Type B pancreatic cell (in vitro differentiated cells): ENCODE results near the gene UBE2E3. TPM values are rescaled to one million over a fixed set of nuclear protein-coding genes. Genes with fewer than 3 reads are reported as not detected.

Source experiments
- DNase-seq: peaks from one replicate; pipeline ENCODE4 v3.0.0; 2021; ENCODE audit warnings: mixed read lengths; ENCODE audit not compliant: unreplicated experiment; ENCODE audit errors: extremely low spot score
- H3K27ac Mint-ChIP-seq: 2 replicates; pipeline ENCODE4 v1.8.0; 2021; ENCODE audit warnings: mild to moderate bottlenecking, mixed read lengths
- H3K27me3 Mint-ChIP-seq: 2 replicates; pipeline ENCODE4 v1.8.0; 2021; ENCODE audit warnings: mixed read lengths
- H3K36me3 Mint-ChIP-seq: 2 replicates; pipeline ENCODE4 v1.8.0; 2021; ENCODE audit warnings: mixed read lengths
- H3K4me1 Mint-ChIP-seq: one replicate; pipeline ENCODE4 v1.8.0; 2021; ENCODE audit warnings: mixed read lengths; ENCODE audit not compliant: unreplicated experiment
- H3K4me3 Mint-ChIP-seq: 2 replicates; pipeline ENCODE4 v1.8.0; 2021; ENCODE audit warnings: mild to moderate bottlenecking, mixed read lengths
- H3K9me3 Mint-ChIP-seq: 2 replicates; pipeline ENCODE4 v1.8.0; 2021; ENCODE audit warnings: mixed read lengths
- CTCF ChIP-seq: fragments of 200-600 bp; sonication (generic); conservative IDR thresholded peaks from 2 replicates; pipeline ENCODE4 v1.5.0; 2021; ENCODE audit warnings: antibody characterized with exemption, mild to moderate bottlenecking
- total RNA-seq: library from RNA; stranded (reverse); gene quantifications from 2 replicates; pipeline ENCODE4 v1.2.1, GENCODE V29; 2021; ENCODE audit warnings: low replicate concordance

UBE2E3 gene
- total RNA-seq, 1 donor from 2014 or later = 105 TPM

- Mint-ChIP-seq H3K27ac (no peak overlapping the region), H3K9me3 (no peaks in the 10 kb centered on the region), H3K4me1 (no peaks in the 10 kb centered on the region), H3K36me3 (no peaks in the 10 kb centered on the region), H3K4me3 (no peak overlapping the region), H3K27me3 (peaks cover 3% of the 10 kb centered on the region)
- no peak for TF ChIP-seq CTCF
- DNase-seq = no peak
Measured at GRCh38 chr2:180966378-180966777, 14.0 kb upstream of the UBE2E3 start.

- DNase-seq = no peak
- H3K9me3 Mint-ChIP-seq = no peaks in the 10 kb centered on the region
- H3K4me3 Mint-ChIP-seq = no peak overlapping the region
- no peaks in the 10 kb centered on the region for H3K36me3 Mint-ChIP-seq
- H3K27ac Mint-ChIP-seq = no peak overlapping the region
- no peak for TF ChIP-seq CTCF
- no peaks in the 10 kb centered on the region for H3K4me1 Mint-ChIP-seq
- H3K27me3 Mint-ChIP-seq = peaks cover 3% of the 10 kb centered on the region
Measured at GRCh38 chr2:180969124-180969523, 11.3 kb upstream of the UBE2E3 start.

- no peaks in the 10 kb centered on the region for H3K4me1 Mint-ChIP-seq
- no peaks in the 10 kb centered on the region for H3K9me3 Mint-ChIP-seq
- no peak overlapping the region for H3K27ac Mint-ChIP-seq
- TF ChIP-seq CTCF = no peak
- no peaks in the 10 kb centered on the region for H3K36me3 Mint-ChIP-seq
- H3K4me3 Mint-ChIP-seq = no peak overlapping the region
- no peak for DNase-seq
- H3K27me3 Mint-ChIP-seq = peaks cover 3% of the 10 kb centered on the region
Measured at GRCh38 chr2:180970016-180970415, 10.4 kb upstream of the UBE2E3 start.

- no peaks in the 10 kb centered on the region for H3K4me1 Mint-ChIP-seq
- no peaks in the 10 kb centered on the region for H3K9me3 Mint-ChIP-seq
- H3K4me3 Mint-ChIP-seq = no peak overlapping the region
- H3K27me3 Mint-ChIP-seq = no peaks in the 10 kb centered on the region
- H3K27ac Mint-ChIP-seq = no peak overlapping the region
- TF ChIP-seq CTCF = no peak
- H3K36me3 Mint-ChIP-seq = no peaks in the 10 kb centered on the region
- DNase-seq = no peak
Measured at GRCh38 chr2:180971811-180972210, 8.6 kb upstream of the UBE2E3 start.

GRCh38 chr2:180975585-180975984, 4.8 kb upstream of the UBE2E3 start:
- no peak overlapping the region for H3K4me3 Mint-ChIP-seq
- no peak for DNase-seq
- peaks cover 5% of the 10 kb centered on the region for H3K4me1 Mint-ChIP-seq
- no peaks in the 10 kb centered on the region for H3K27me3 Mint-ChIP-seq
- H3K36me3 Mint-ChIP-seq = no peaks in the 10 kb centered on the region
- H3K9me3 Mint-ChIP-seq = no peaks in the 10 kb centered on the region
- no peak overlapping the region for H3K27ac Mint-ChIP-seq
- TF ChIP-seq CTCF = no peak
